Sigmoid colon (tissue), 7 donors: Measurements from ENCODE around the gene C2CD3. TPM values are rescaled to one million over a fixed set of nuclear protein-coding genes. Genes with fewer than 3 reads are reported as not detected.

ENCODE experiments used
- DNase-seq: peaks from one replicate; pipeline ENCODE4 v3.0.0-alpha.2; 2019
- H3K27ac ChIP-seq, 4 donors: fragments of 200-600 bp; sonication (generic); one replicate each; pipeline ENCODE4 v1.5.1; 2016 to 2019; ENCODE audit warnings: mild to moderate bottlenecking in 1 of 4
- H3K27me3 ChIP-seq, 3 donors: fragments of 200-600 bp; sonication (generic); one replicate each; pipeline ENCODE4 v1.5.1; 2019; ENCODE audit warnings: mild to moderate bottlenecking in 1 of 3
- H3K36me3 ChIP-seq, 4 donors: fragments of 200-600 bp; sonication (generic); one replicate each; pipeline ENCODE4 v1.5.1; 2016 to 2019
- H3K4me1 ChIP-seq, 4 donors: fragments of 200-600 bp; sonication (generic); one replicate each; pipeline ENCODE4 v1.5.1; 2017 to 2019
- H3K4me3 ChIP-seq, 4 donors: fragments of 200-600 bp; sonication (generic); one replicate each; pipeline ENCODE4 v1.5.1; 2017 to 2019; ENCODE audit warnings: mild to moderate bottlenecking in 2 of 4, moderate library complexity in 1 of 4
- H3K9me3 ChIP-seq, 4 donors: fragments of 200-600 bp in 3 of 4; sonication (generic) in 3 of 4; one replicate each; pipeline versions ENCODE4 v1.5.1 to v1.6.1; 2013 to 2019
- CTCF ChIP-seq, 4 experiments: fragments of 450-650 bp in 3 of 4; fragments of 200-600 bp in 1 of 4; IDR thresholded peaks; one replicate each; pipeline ENCODE4 v1.5.1; 2016 to 2019; ENCODE audit warnings: antibody characterized with exemption in 4 of 4, mild to moderate bottlenecking in 3 of 4, moderate library complexity in 2 of 4
- EP300 ChIP-seq, 4 donors: sonication (generic); formaldehyde crosslinking; IDR thresholded peaks; one replicate each; pipeline ENCODE4 v1.6.1; 2017; ENCODE audit warnings: antibody characterized with exemption in 4 of 4
- POLR2A ChIP-seq, 2 donors: fragments of 450-650 bp; IDR thresholded peaks; one replicate each; pipeline ENCODE4 v1.6.1; 2016; ENCODE audit warnings: antibody characterized with exemption in 2 of 2, mild to moderate bottlenecking in 2 of 2, moderate library complexity in 2 of 2
- POLR2AphosphoS5 ChIP-seq, 4 donors: sonication (generic); formaldehyde crosslinking; IDR thresholded peaks; one replicate each; pipeline ENCODE4 v1.6.1; 2017; ENCODE audit warnings: antibody characterized with exemption in 4 of 4
- WGBS, 2 donors: extraction: QIAGEN DNeasy Blood & Tissue Kit; methylation state at CpG; one replicate each; pipeline ENCODE4 v1.1.7; 2013; 5-methylcytosine and 5-hydroxymethylcytosine counted together
- intact Hi-C: fragments of 100-400 bp; cut with DNase I; formaldehyde crosslinking; loops from one replicate; pipeline ENCODE4 v1.15.1; 2023
- polyA plus RNA-seq, 3 donors: library from polyadenylated mRNA; stranded (reverse); fragments of 200-250 nt; gene quantifications; one replicate each; pipeline ENCODE4 v1.2.3, GENCODE V29; 2013
- total RNA-seq, 4 donors: library from RNA; depleted of rRNA; stranded (reverse); fragments of >200 nt; gene quantifications; one replicate each; pipeline ENCODE4 v1.1.0, GENCODE V29; 2016
- donor health status: healthy with polysubstance abuse.
- donor health status: Bipolar disorder and iron deficiency.
- donor health status: healthy.

C2CD3 gene
- total and polyA plus RNA-seq, 7 donors, result 6.9 to 29.1 (median 17.2) TPM

- Histone ChIP-seq H3K4me1 (peaks cover 0 to 5% (median 0%) of the 10 kb centered on the region in 4 donors), H3K27me3 (no peaks in the 10 kb centered on the region), H3K9me3 (no peaks in the 10 kb centered on the region), H3K4me3 (no peak overlapping the region), H3K36me3 (peaks cover 0 to 17% (median 3%) of the 10 kb centered on the region in 4 donors), H3K27ac (no peak overlapping the region)
- no peak for TF ChIP-seq POLR2AphosphoS5 (IDR thresholded peaks at IDR 0.05)
- TF ChIP-seq EP300 (IDR thresholded peaks at IDR 0.05), result no peak
- TF ChIP-seq CTCF (IDR thresholded peaks at IDR 0.05), result no peak
- TF ChIP-seq POLR2A (IDR thresholded peaks at IDR 0.05), result no peak
- intact Hi-C loops, result no loop called here
- WGBS, 2 donors, result 95 to 97% methylated on average over 4 of the region's 4 CpGs
- DNase-seq, result peak; percentile 32
Observed at GRCh38 chr11:74002832-74003231, 168.0 kb downstream of the C2CD3 start.

- intact Hi-C loops, result no loop called here
- DNase-seq, result peak; percentile 38
- peaks cover 0 to 17% (median 3%) of the 10 kb centered on the region in 4 donors for H3K36me3 ChIP-seq
- H3K27ac ChIP-seq, result no peak overlapping the region
- H3K4me3 ChIP-seq, result no peak overlapping the region
- H3K4me1 ChIP-seq, result peaks cover 0 to 5% (median 0%) of the 10 kb centered on the region in 4 donors
- 77 to 87% methylated on average over 7 of the region's 7 CpGs for WGBS, 2 donors
- TF ChIP-seq EP300 (IDR thresholded peaks at IDR 0.05) (no peak), CTCF (IDR thresholded peaks at IDR 0.05) (no peak), POLR2AphosphoS5 (IDR thresholded peaks at IDR 0.05) (no peak), POLR2A (IDR thresholded peaks at IDR 0.05) (no peak)
- no peaks in the 10 kb centered on the region for H3K9me3 ChIP-seq
- H3K27me3 ChIP-seq, result no peaks in the 10 kb centered on the region
Observed at GRCh38 chr11:74001822-74002286, 168.9 kb downstream of the C2CD3 start.

GRCh38 chr11:74000307-74001133 is 170.3 kb downstream of the C2CD3 start:
- WGBS, 2 donors, result 93 to 95% methylated on average over 14 of the region's 14 CpGs
- no peaks in the 10 kb centered on the region for H3K27me3 ChIP-seq
- no peak for TF ChIP-seq POLR2A (IDR thresholded peaks at IDR 0.05)
- TF ChIP-seq EP300 (IDR thresholded peaks at IDR 0.05), result no peak
- TF ChIP-seq POLR2AphosphoS5 (IDR thresholded peaks at IDR 0.05), result no peak
- TF ChIP-seq CTCF (IDR thresholded peaks at IDR 0.05), result no peak
- no peaks in the 10 kb centered on the region for H3K9me3 ChIP-seq
- H3K4me3 ChIP-seq, result no peak overlapping the region
- H3K4me1 ChIP-seq, result peaks cover 0 to 5% (median 0%) of the 10 kb centered on the region in 4 donors
- intact Hi-C loops, result no loop called here
- peak; percentile 44 for DNase-seq
- peaks cover 0 to 17% (median 3%) of the 10 kb centered on the region in 4 donors for H3K36me3 ChIP-seq
- H3K27ac ChIP-seq, result no peak overlapping the region

GRCh38 chr11:73999581-74000306 is 171.1 kb downstream of the C2CD3 start:
- peak; percentile 19 for DNase-seq
- Histone ChIP-seq H3K27me3 (no peaks in the 10 kb centered on the region), H3K4me3 (no peak overlapping the region), H3K4me1 (peaks cover 0 to 2% (median 0%) of the 10 kb centered on the region in 4 donors), H3K36me3 (peaks cover 0 to 17% (median 3%) of the 10 kb centered on the region in 4 donors), H3K9me3 (no peaks in the 10 kb centered on the region), H3K27ac (no peak overlapping the region)
- 76 to 77% methylated on average over 8 of the region's 8 CpGs for WGBS, 2 donors
- intact Hi-C loops, result no loop called here
- TF ChIP-seq POLR2A (IDR thresholded peaks at IDR 0.05), result no peak
- TF ChIP-seq CTCF (IDR thresholded peaks at IDR 0.05), result no peak
- no peak for TF ChIP-seq POLR2AphosphoS5 (IDR thresholded peaks at IDR 0.05)
